ENCODE results near the gene TOM1L2. TPM values are rescaled to one million over a fixed set of nuclear protein-coding genes. Genes with fewer than 3 reads are reported as not detected.

The TOM1L2 gene
- total RNA-seq, 1 experiment from 2014 or later = 24.1 TPM

- H3K9ac ChIP-seq (ENCODE audit: low read length) = peak overlapping the region; percentile 70
- CTCF ChIA-PET = interaction anchor here (0.8 kb wide), 1 partner anchor 13 kb away, joined by 4 read pairs; the partner anchor contains the start of gene SREBF1
- H3K27me3 ChIP-seq (ENCODE audit: insufficient read depth, low read length) = no peaks in the 10 kb centered on the region
- peak overlapping the region; percentile 98 for H3K27ac ChIP-seq (ENCODE audit: low read depth, low read length)
- no peaks in the 10 kb centered on the region for H3K9me3 ChIP-seq (ENCODE audit: control insufficient read depth in 1 of 2, insufficient read depth in 1 of 2, low read depth in 1 of 2, low read length in 2 of 2)
- TF ChIP-seq POLR2AphosphoS5 (IDR thresholded peaks at IDR 0.05; ENCODE audit: low read depth, low read length) = 0 out of 2 replicates have a peak, but pooled peaks have one; percentile 8
- peak; percentile 36 for TF ChIP-seq SP1 (IDR thresholded peaks at IDR 0.05; ENCODE audit: low read depth)
- peak; percentile 39 for TF ChIP-seq TCF7L2 (IDR thresholded peaks at IDR 0.05; ENCODE audit: borderline replicate concordance, extremely low read depth, insufficient read depth, insufficient read length)
- no peak for TF ChIP-seq SRF (IDR thresholded peaks at IDR 0.05; ENCODE audit: low read depth)
- TF ChIP-seq JUND (IDR thresholded peaks at IDR 0.05) = no peak
- TF ChIP-seq POLR2A (IDR thresholded peaks at IDR 0.05; ENCODE audit: borderline replicate concordance, extremely low read depth, insufficient read depth, insufficient read length) = no peak
- no peak for TF ChIP-seq RAD21 (IDR thresholded peaks at IDR 0.05; ENCODE audit: low read depth)
- no peak for TF ChIP-seq SIN3A (IDR thresholded peaks at IDR 0.05; ENCODE audit: low read depth)
- no peak for TF ChIP-seq ZNF274 (IDR thresholded peaks at IDR 0.05; ENCODE audit: low read depth, low read length)
- no peak for TF ChIP-seq ELF1 (IDR thresholded peaks at IDR 0.05; ENCODE audit: borderline replicate concordance, low read depth)
- peak; percentile 18 for TF ChIP-seq YY1 (IDR thresholded peaks at IDR 0.05; ENCODE audit: extremely low read depth, insufficient replicate concordance, low read depth, low read length)
- BruUV-seq (replicated peaks) = no TSS peak
- H3K79me2 ChIP-seq (ENCODE audit: insufficient read depth, low read length) = peaks cover 98% of the 10 kb centered on the region
- H3K9me2 ChIP-seq (ENCODE audit: insufficient read depth) = no peaks in the 10 kb centered on the region
- POLR2A ChIA-PET = interaction anchor here (6.1 kb wide), 1 partner anchor 14 kb away, joined by 112 read pairs; the partner anchor contains the start of gene SREBF1
- H3K4me3 ChIP-seq (replicated peaks in 1 of 2; ENCODE audit: low read depth in 1 of 2, low read length in 2 of 2) = peak overlapping the region; percentile 55 to 57
- H4K20me1 ChIP-seq (ENCODE audit: insufficient read depth) = no peaks in the 10 kb centered on the region; the same call in 1 of the 2 replicates
- ATAC-seq = peak; percentile 84
- H3K36me3 ChIP-seq (ENCODE audit: control insufficient read depth in 1 of 2, insufficient read depth in 2 of 2, low read length in 2 of 2) = peaks cover 6 to 31% of the 10 kb centered on the region in 2 experiments
- H2AFZ ChIP-seq (ENCODE audit: low read depth, low read length, poor library complexity, severe bottlenecking) = no peak overlapping the region
- RAD21 ChIA-PET (ENCODE audit: low non-redundant PET in 1 of 2, low total read pairs in 2 of 2, uncharacterized antibody in 2 of 2, unreplicated experiment in 2 of 2) = interaction anchor here in 1 of 2 experiments (1.0 kb wide), 1 partner anchor 12 kb away, joined by 3 read pairs; no protein-coding TSS in a partner anchor
- peak overlapping the region; percentile 83 for H3K4me2 ChIP-seq (ENCODE audit: low read length)
- H3K4me1 ChIP-seq (ENCODE audit: control insufficient read depth in 1 of 2, insufficient read depth in 2 of 2, low read length in 2 of 2) = peaks cover 94 to 98% of the 10 kb centered on the region in 2 experiments
- DNase-seq (ENCODE audit: low read depth, low spot score) = peak; percentile 56
- intact Hi-C loops (cut with micrococcal nuclease) = no loop called here
Observed at GRCh38 chr17:17823433-17824118, 148.6 kb downstream of the TOM1L2 start.
